LNCaP clone FGC (cell line): ENCODE results near the gene GPR158.

Experiments used
- DNase-seq: peaks from one replicate; pipeline ENCODE4 v3.0.0-alpha.2; 2011; ENCODE audit warnings: low read depth
- H3K4me3 ChIP-seq: 2 replicates; pipeline ENCODE4 v1.5.1; 2011; ENCODE audit warnings: mild to moderate bottlenecking, low read depth, low read length, control low read depth
- TF ChIP-seq, protein P1 (sequence below): IDR thresholded peaks from 2 replicates; pipeline ENCODE4 v1.5.1; 2012; ENCODE audit warnings: mild to moderate bottlenecking; ENCODE audit not compliant: control insufficient read depth, insufficient read depth; ENCODE audit errors: extremely low read depth

Gene GPR158

DNA sequence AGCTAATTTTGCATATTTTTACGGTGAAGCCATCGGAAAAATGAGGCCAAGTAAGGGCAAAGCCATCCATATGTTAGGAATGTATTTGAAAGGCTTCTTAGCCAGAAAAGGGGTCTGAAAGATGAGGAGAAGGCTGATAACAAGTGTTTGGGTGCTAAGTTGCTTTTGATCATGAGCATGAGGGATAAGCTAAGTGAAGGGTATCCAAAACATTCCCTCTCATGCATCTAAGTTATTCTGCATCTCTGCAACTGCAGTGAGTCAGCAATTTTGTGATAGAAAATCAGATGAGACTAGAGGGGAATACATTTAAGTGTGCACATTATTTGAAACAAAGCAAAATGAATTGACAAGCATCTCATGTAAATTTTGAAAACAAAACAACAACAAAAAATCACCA lies 282.8 kb downstream of the GPR158 start:
- H3K4me3 ChIP-seq: no peak overlapping the region
- DNase-seq: no peak
- TF ChIP-seq, protein P1, sequence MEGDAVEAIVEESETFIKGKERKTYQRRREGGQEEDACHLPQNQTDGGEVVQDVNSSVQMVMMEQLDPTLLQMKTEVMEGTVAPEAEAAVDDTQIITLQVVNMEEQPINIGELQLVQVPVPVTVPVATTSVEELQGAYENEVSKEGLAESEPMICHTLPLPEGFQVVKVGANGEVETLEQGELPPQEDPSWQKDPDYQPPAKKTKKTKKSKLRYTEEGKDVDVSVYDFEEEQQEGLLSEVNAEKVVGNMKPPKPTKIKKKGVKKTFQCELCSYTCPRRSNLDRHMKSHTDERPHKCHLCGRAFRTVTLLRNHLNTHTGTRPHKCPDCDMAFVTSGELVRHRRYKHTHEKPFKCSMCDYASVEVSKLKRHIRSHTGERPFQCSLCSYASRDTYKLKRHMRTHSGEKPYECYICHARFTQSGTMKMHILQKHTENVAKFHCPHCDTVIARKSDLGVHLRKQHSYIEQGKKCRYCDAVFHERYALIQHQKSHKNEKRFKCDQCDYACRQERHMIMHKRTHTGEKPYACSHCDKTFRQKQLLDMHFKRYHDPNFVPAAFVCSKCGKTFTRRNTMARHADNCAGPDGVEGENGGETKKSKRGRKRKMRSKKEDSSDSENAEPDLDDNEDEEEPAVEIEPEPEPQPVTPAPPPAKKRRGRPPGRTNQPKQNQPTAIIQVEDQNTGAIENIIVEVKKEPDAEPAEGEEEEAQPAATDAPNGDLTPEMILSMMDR: no peak

DNA sequence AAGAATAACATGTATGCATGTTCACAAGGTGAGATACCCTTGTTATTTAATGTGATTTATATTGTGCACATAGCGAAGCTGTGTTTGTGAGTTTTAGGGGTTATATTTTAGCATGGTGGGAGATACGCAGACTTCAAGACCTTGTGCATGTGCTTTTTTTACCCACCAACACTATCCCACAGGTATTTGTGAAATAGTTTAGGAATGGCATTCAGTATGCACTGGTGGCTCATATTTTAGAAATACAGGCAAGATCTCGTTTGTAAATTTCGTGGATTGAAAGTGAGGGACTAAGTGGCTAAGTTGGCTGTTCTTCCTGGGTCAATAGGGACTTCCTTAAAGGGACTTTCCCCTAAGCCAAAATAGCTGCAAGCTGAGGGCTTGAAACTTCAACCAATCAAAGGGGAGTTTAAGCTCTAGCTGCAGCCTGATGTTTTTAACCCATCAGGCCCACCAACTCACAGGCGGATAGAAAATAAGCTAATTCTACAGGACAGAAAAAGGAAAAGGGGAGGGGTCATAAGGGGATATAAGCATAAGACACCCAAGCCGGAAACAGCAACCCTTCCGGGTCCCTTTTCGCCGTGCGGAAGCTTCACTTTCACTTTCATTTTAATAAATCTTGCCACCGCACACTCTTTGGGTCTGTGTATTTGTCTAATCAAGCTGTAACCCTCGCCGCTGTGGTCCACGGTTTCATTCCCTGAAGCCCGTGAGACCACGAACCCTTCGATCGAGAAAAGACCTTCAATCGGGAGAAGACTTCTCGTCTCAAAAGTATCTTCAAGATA lies 291.0 kb downstream of the GPR158 start:
- peak overlapping the region; percentile 57 for H3K4me3 ChIP-seq

DNA sequence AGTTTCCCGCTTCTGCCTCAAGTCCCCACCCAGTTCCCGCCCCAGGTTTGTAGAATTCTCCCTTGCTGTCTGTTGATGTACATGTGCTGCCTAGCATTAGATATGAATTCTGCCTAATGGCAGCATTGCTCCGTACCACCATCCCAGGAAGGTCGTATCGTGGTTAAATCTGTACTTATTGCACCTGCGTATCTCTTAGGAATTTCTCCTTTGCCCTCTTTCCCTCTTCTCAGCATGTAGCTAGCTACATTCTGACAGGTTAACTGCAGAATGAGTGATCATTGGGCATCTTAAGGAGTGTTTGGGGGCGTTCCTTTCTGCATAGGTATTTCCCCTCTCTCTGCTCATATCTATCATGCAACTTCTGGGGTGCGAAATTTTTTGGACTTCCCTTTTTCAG lies 293.1 kb downstream of the GPR158 start:
- DNase-seq: no peak
- TF ChIP-seq, protein P1: no peak

More for the DNA sequence above, 291.0 kb downstream of the GPR158 start:
- TF ChIP-seq, protein P1: no peak
- peak; percentile 65 for DNase-seq

DNA sequence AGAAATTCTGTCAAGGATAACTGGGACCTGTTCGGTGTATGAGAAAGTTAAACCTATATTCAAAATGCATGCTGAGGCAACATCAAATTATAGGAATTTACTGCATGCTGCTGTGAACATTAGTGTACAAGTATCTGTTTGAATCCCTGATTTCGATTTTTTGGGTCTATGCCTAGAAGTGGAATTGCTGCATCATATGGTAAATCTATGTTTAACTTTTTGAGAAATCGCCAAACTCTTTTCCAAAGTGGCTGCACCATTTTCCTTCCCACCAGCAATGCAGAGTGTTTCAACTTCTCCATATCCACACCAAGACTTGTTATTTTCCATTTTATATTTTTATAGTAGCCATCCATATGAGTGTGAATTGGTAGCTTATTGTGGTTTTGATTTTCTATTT lies 306.7 kb downstream of the GPR158 start:
- TF ChIP-seq, protein P1: no peak

More for the DNA sequence above, 293.1 kb downstream of the GPR158 start:
- no peak overlapping the region for H3K4me3 ChIP-seq

DNA sequence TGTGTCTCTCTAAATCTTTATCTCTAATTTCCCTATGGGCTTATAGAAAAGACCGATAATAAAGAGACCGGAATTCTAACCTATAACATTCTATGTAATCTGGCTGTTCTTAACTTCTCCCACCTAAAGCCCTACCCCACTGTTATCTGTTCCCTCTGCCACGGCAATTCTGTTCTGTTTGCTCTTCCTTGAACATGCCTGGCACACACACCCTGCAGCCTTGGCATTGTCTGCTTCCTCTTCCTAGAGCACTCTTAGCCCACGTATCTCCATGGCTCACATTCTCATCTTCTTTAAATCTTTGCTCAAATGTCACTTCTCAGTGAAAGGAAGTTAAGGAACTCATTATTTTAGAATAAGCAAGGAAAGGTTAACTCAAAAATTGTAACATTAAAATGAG lies 309.2 kb downstream of the GPR158 start:
- TF ChIP-seq, protein P1: no peak
- H3K4me3 ChIP-seq: no peak overlapping the region
- peak; percentile 42 for DNase-seq

More for the DNA sequence above, 306.7 kb downstream of the GPR158 start:
- no peak for DNase-seq
- H3K4me3 ChIP-seq: no peak overlapping the region

DNA sequence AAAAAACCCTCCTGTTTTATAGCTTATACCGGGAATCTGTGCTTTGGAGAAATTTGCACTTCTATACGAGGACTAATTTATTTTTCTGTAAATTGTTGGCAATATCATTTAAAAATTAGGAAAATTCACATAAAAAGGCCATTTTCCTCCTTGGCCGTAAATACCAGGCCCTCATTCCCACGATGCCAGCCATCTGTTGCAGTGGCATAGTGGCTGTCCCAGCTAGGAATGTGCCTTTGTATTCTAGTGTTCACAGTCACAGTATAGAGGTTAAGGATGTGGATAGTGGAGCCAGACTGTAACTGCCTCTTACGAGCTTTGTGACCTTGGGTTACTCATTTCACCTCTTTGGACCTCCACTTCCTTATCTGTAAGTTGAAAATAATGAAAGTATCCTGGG lies 312.5 kb downstream of the GPR158 start:
- TF ChIP-seq, protein P1: no peak
- no peak for DNase-seq
- H3K4me3 ChIP-seq: no peak overlapping the region

DNA sequence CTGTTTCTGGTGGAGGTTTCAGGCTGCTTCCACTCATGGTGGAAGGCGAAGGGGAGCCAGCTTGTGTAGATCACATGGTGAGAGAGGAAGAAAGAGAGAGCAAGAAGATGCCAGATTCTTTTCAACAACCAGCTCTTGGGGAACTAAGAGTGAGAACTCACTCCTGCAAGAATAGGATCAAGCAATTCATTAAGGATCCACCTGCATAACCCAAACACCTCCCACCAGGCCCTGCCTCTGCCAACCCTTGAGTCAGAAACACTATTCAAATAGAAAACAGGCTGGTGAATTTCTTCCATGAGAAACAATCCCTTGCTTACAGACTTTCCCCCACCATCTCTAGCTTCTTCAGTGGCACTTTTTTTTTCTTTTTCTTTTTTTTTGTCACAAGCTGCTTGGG lies 317.2 kb downstream of the GPR158 start:
- no peak overlapping the region for H3K4me3 ChIP-seq
- TF ChIP-seq, protein P1: no peak
- DNase-seq: no peak
